WTC11 (cell line): ENCODE results near the gene CGN. TPM values are rescaled to one million over a fixed set of nuclear protein-coding genes. Genes with fewer than 3 reads are reported as not detected.

Experiments used
- ATAC-seq: fragments of 200-7000 bp; cut with Tn5 transposase; 2 replicates; pipeline ENCODE4 v1.10.0; 2021; ENCODE audit warnings: mild to moderate bottlenecking, moderate library complexity
- CTCF ChIA-PET: fragments of 300-600 bp; sonication (Branson Sonifier 250); formaldehyde crosslinking; loops from one replicate; lab custom pipeline; 2021; ENCODE audit warnings: antibody characterized with exemption; lab: Charles Lee
- POLR2A ChIA-PET: fragments of 350-600 bp; sonication (Branson Sonifier 250); formaldehyde crosslinking; loops from one replicate; lab custom pipeline; 2021; ENCODE audit warnings: antibody characterized with exemption; lab: Charles Lee
- DNase-seq: peaks from one replicate; pipeline ENCODE4 v3.0.0; 2021; ENCODE audit warnings: low spot score
- H3K27ac Mint-ChIP-seq: 2 replicates; pipeline ENCODE4 v1.8.0; 2021; ENCODE audit warnings: mixed read lengths
- H3K27me3 Mint-ChIP-seq: 2 replicates; pipeline ENCODE4 v1.8.0; 2021; ENCODE audit warnings: low read depth, mild to moderate bottlenecking, moderate library complexity, mixed read lengths
- H3K36me3 Mint-ChIP-seq: 2 replicates; pipeline ENCODE4 v1.8.0; 2021; ENCODE audit warnings: mixed read lengths
- H3K4me1 Mint-ChIP-seq: 2 replicates; pipeline ENCODE4 v1.8.0; 2022; ENCODE audit warnings: mixed read lengths
- H3K4me3 Mint-ChIP-seq: 2 replicates; pipeline ENCODE4 v1.8.0; 2021; ENCODE audit warnings: mild to moderate bottlenecking, moderate library complexity, mixed read lengths
- H3K9me3 Mint-ChIP-seq: 2 replicates; pipeline ENCODE4 v1.8.0; 2021; ENCODE audit warnings: mixed read lengths
- ATF6 ChIP-seq: sonication (generic); formaldehyde crosslinking; IDR thresholded peaks from 2 replicates; pipeline ENCODE4 v1.8.1; 2023; ENCODE audit warnings: mild to moderate bottlenecking, missing genetic modification reagents
- CTCF ChIP-seq: fragments of 200-600 bp; IDR thresholded peaks from 2 replicates; pipeline ENCODE4 v1.8.0; 2022; ENCODE audit warnings: antibody characterized with exemption
- E2F1 ChIP-seq: sonication (generic); formaldehyde crosslinking; IDR thresholded peaks from 2 replicates; pipeline ENCODE4 v1.8.0; 2022; ENCODE audit warnings: mild to moderate bottlenecking, missing genetic modification reagents
- GABPB1 ChIP-seq: sonication (generic); formaldehyde crosslinking; IDR thresholded peaks from 2 replicates; pipeline ENCODE4 v1.8.1; 2023; ENCODE audit warnings: mild to moderate bottlenecking, missing genetic modification reagents
- NFYB ChIP-seq: sonication (generic); formaldehyde crosslinking; conservative IDR thresholded peaks from 2 replicates; pipeline ENCODE4 v1.8.0; 2022; ENCODE audit warnings: low read depth, missing genetic modification reagents
- NR2C2 ChIP-seq: sonication (generic); formaldehyde crosslinking; IDR thresholded peaks from 2 replicates; pipeline ENCODE4 v1.8.0; 2022; ENCODE audit warnings: mild to moderate bottlenecking, missing genetic modification reagents
- ZMAT4 ChIP-seq: fragments of 250-450 bp; sonication (Bioruptor Pico); IDR thresholded peaks from 2 replicates; pipeline ENCODE4 v1.9.0; 2021; ENCODE audit warnings: mild to moderate bottlenecking
- total RNA-seq: library from RNA; stranded (reverse); gene quantifications from 3 replicates; pipeline ENCODE4 v1.2.3, GENCODE V29; 2021
- TF ChIP-seq, protein P1 (sequence below): sonication (generic); formaldehyde crosslinking; IDR thresholded peaks from 2 replicates; pipeline ENCODE4 v1.8.1; 2022; ENCODE audit warnings: missing genetic modification reagents, borderline replicate concordance
- TF ChIP-seq, protein P2 (sequence below): sonication (generic); formaldehyde crosslinking; IDR thresholded peaks from 2 replicates; pipeline ENCODE4 v1.8.0; 2022; ENCODE audit warnings: mild to moderate bottlenecking, missing genetic modification reagents
- TF ChIP-seq, protein P3 (sequence below): sonication (generic); formaldehyde crosslinking; IDR thresholded peaks from 2 replicates; pipeline ENCODE4 v1.8.0; 2023; ENCODE audit warnings: missing genetic modification reagents

CGN gene
- total RNA-seq, 1 experiment from 2014 or later: 68.7 TPM

DNA sequence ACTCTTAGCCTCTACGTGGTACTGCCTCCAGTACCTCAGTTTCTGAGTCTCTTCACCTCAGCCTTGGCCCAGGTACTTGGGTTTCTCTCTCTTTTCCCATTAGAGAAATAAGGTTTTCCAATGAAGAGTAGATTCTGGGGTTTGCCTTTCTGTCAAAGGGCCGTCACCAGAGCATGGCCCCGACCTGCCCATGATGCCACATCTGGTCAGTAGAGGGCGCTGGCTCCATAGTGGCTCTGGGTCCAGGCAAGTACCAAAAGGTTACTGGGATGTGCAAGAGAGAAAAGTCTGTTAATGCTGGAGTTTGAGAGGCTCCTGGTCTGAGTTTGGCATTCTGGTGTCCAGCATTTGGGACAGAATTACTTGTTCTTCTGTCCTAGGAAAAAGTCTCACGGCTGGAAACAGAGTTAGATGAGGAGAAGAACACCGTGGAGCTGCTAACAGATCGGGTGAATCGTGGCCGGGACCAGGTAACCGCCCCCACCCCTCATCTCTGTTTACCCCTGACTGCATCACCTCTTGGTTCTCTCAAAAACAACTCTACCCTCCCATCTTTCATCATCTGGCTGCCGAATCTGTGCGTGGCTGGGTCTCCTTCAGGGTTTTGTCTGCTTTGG is 23.6 kb downstream of the CGN start:
- CTCF ChIA-PET: interaction anchor here (0.5 to 1.9 kb wide), 8 partner anchors 19 to 302 kb away, joined by 3 to 6 read pairs (median 4); partner anchors contain the start of gene RIIAD1
- Mint-ChIP-seq H3K27ac (no peak overlapping the region), H3K36me3 (peaks cover 62% of the 10 kb centered on the region)

GRCh38 chr1:151535326-151536271 is 24.4 kb downstream of the CGN start:
- Mint-ChIP-seq H3K27ac (0 out of 2 replicates have a peak overlapping the region, but pooled peaks have one; percentile 41), H3K4me1 (peaks cover 7% of the 10 kb centered on the region), H3K9me3 (no peaks in the 10 kb centered on the region), H3K27me3 (no peaks in the 10 kb centered on the region), H3K4me3 (no peak overlapping the region), H3K36me3 (peaks cover 57% of the 10 kb centered on the region)
- ChIA-PET CTCF (interaction anchor here (0.5 to 1.9 kb wide), 8 partner anchors 19 to 301 kb away, joined by 3 to 6 read pairs (median 4); partner anchors contain the start of gene RIIAD1), POLR2A (no interaction called here)
- ATAC-seq (no peak), DNase-seq (no peak)
- TF ChIP-seq, protein P1, sequence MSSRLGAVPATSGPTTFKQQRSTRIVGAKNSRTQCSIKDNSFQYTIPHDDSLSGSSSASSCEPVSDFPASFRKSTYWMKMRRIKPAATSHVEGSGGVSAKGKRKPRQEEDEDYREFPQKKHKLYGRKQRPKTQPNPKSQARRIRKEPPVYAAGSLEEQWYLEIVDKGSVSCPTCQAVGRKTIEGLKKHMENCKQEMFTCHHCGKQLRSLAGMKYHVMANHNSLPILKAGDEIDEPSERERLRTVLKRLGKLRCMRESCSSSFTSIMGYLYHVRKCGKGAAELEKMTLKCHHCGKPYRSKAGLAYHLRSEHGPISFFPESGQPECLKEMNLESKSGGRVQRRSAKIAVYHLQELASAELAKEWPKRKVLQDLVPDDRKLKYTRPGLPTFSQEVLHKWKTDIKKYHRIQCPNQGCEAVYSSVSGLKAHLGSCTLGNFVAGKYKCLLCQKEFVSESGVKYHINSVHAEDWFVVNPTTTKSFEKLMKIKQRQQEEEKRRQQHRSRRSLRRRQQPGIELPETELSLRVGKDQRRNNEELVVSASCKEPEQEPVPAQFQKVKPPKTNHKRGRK: no peak
- TF ChIP-seq NFYB (CRISPR knock-in tag) (no peak), E2F1 (no peak), ZMAT4 (CRISPR knock-in tag) (no peak), GABPB1 (CRISPR knock-in tag) (no peak), ATF6 (no peak)
- TF ChIP-seq, all 79 proteins: peak for 0

More for the DNA sequence above, 23.6 kb downstream of the CGN start:
- DNase-seq (peak; percentile 89), ATAC-seq (peak; percentile 76)
- H3K4me3 Mint-ChIP-seq: no peak overlapping the region
- no peaks in the 10 kb centered on the region for H3K27me3 Mint-ChIP-seq
- TF ChIP-seq, protein P2, sequence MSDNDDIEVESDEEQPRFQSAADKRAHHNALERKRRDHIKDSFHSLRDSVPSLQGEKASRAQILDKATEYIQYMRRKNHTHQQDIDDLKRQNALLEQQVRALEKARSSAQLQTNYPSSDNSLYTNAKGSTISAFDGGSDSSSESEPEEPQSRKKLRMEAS (CRISPR knock-in tag): no peak
- peak; percentile 75 for TF ChIP-seq CTCF
- TF ChIP-seq, all 79 proteins: peak for 1
- Mint-ChIP-seq H3K4me1 (peaks cover 6% of the 10 kb centered on the region), H3K9me3 (no peaks in the 10 kb centered on the region)
- POLR2A ChIA-PET: no interaction called here

DNA sequence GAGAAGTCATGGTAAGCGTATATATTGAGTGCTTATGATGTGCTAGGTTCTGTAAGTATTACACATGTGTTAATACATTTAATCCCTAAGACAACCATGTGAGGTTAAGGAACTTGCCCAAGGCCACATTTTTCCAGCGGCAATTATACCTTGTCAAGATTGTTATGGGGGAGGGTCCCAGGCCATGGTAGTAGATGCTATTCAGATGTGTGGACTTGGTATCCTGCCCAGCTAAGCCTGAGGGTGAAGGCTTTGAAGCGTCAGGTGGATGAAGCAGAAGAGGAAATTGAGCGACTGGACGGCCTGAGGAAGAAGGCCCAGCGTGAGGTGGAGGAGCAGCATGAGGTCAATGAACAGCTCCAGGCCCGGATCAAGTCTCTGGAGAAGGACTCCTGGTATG is 25.3 kb downstream of the CGN start:
- H3K9me3 Mint-ChIP-seq: no peaks in the 10 kb centered on the region
- POLR2A ChIA-PET: no interaction called here
- peaks cover 11% of the 10 kb centered on the region for H3K4me1 Mint-ChIP-seq
- peaks cover 49% of the 10 kb centered on the region for H3K36me3 Mint-ChIP-seq
- no peak overlapping the region for H3K4me3 Mint-ChIP-seq
- peaks cover 2% of the 10 kb centered on the region; the same call in 1 of the 2 replicates for H3K27me3 Mint-ChIP-seq
- 0 out of 2 replicates have a peak overlapping the region, but pooled peaks have one; percentile 63 for H3K27ac Mint-ChIP-seq
- TF ChIP-seq, protein P3, sequence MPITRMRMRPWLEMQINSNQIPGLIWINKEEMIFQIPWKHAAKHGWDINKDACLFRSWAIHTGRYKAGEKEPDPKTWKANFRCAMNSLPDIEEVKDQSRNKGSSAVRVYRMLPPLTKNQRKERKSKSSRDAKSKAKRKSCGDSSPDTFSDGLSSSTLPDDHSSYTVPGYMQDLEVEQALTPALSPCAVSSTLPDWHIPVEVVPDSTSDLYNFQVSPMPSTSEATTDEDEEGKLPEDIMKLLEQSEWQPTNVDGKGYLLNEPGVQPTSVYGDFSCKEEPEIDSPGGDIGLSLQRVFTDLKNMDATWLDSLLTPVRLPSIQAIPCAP (CRISPR knock-in tag): no peak
- TF ChIP-seq NR2C2 (CRISPR knock-in tag): no peak
- CTCF ChIA-PET: interaction anchor here (1.0 to 1.9 kb wide), 2 partner anchors 35 to 93 kb away, joined by 3 to 5 read pairs; no protein-coding TSS in a partner anchor
- no peak for DNase-seq
- no peak for ATAC-seq
